ENCODE measurements around the gene LEP.

Gene LEP

DNA sequence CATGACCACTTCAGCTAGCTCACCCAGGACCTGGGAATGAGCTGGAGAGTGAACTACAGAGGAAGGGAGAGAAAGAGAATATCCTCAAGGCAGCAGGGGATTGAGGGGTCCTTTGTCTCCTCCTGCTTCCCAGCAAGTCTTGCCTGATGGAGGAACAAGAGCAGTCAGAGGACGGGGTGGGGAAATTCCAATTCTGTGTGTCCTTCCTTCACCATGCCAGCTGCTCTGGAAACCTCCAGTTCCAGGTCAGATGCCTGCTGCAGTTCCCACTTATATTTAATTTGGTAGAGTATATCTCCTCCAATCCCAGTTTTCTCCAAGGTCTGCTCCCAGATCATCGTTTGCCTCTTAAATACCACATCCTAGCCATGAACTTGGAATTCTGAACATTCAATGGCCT lies 21.4 kb upstream of the LEP start:
- Histone ChIP-seq H3K9ac (ENCODE audit: low read length) (no peak overlapping the region), H3K4me2 (ENCODE audit: low read length) (no peak overlapping the region), H3K56ac (ENCODE audit: low read length) (no peak overlapping the region), H3K4ac (ENCODE audit: low read depth, low read length) (no peak overlapping the region), H3K18ac (ENCODE audit: low read length) (no peak overlapping the region), H2AK5ac (ENCODE audit: low read length) (no peak overlapping the region), H3K79me2 (ENCODE audit: control insufficient read depth, insufficient read depth, low read length) (no peaks in the 10 kb centered on the region), H3K36me3 (ENCODE audit: control insufficient read depth, insufficient read depth, low read length) (no peaks in the 10 kb centered on the region), H3K4me1 (ENCODE audit: control insufficient read depth, low read depth, low read length) (peaks cover 2% of the 10 kb centered on the region), H2BK15ac (replicated peaks; ENCODE audit: low read depth) (no peak overlapping the region), H3K79me1 (ENCODE audit: low read length) (no peaks in the 10 kb centered on the region), H3K27ac (ENCODE audit: low read depth, low read length) (no peak overlapping the region), H2BK120ac (ENCODE audit: low read depth, low read length) (no peak overlapping the region), H4K8ac (ENCODE audit: low read depth, low read length) (no peak overlapping the region), H3K4me3 (ENCODE audit: low read length) (no peak overlapping the region), H3K23ac (ENCODE audit: low read length) (no peak overlapping the region), H2BK5ac (ENCODE audit: low read length) (no peak overlapping the region), H3K27me3 (ENCODE audit: insufficient read depth, low read length, poor library complexity) (no peaks in the 10 kb centered on the region), H4K5ac (ENCODE audit: low read length) (no peak overlapping the region)
- no CpG with 5 or more reads among the region's 2 CpGs for WGBS (ENCODE audit: extremely low coverage, insufficient coverage, low lambda C conversion rate)
- DNase-seq: no peak

DNA sequence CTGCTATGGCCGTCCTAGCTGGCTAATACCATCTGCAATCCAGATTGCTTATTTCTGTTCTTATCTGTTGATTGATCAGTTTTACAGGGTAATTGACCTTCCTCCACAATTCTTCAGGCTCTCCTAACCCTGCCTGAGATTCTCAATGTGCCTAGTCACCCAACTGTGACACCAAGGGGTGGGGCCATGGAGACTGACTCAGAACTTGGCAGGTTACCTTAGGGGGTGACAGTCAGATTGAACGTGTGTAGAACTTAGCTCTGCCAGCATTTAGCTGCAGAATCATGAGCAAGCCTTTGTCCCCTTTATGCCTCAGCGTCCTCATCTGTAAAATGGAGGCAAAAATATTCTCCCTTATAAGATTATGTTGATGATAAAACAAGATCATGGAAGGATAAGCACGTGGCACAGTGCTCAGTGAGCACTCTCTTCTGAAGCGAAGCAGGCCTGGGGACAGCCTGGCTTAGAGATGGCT lies 19.1 kb upstream of the LEP start:
- no peak overlapping the region for H3K27ac ChIP-seq (ENCODE audit: low read depth, low read length)
- H4K5ac ChIP-seq (ENCODE audit: low read length): no peak overlapping the region
- no peaks in the 10 kb centered on the region for H3K36me3 ChIP-seq (ENCODE audit: control insufficient read depth, insufficient read depth, low read length)
- H2BK5ac ChIP-seq (ENCODE audit: low read length): no peak overlapping the region
- no peak overlapping the region for H3K9ac ChIP-seq (ENCODE audit: low read length)
- H3K4me3 ChIP-seq (ENCODE audit: low read length): no peak overlapping the region
- H3K79me2 ChIP-seq (ENCODE audit: control insufficient read depth, insufficient read depth, low read length): no peaks in the 10 kb centered on the region
- no peak overlapping the region for H4K8ac ChIP-seq (ENCODE audit: low read depth, low read length)
- no peaks in the 10 kb centered on the region for H3K27me3 ChIP-seq (ENCODE audit: insufficient read depth, low read length, poor library complexity)
- no peak overlapping the region for H2BK15ac ChIP-seq (replicated peaks; ENCODE audit: low read depth)
- peak; percentile 57 for DNase-seq
- H2BK120ac ChIP-seq (ENCODE audit: low read depth, low read length): no peak overlapping the region
- no peak overlapping the region for H3K18ac ChIP-seq (ENCODE audit: low read length)
- H3K56ac ChIP-seq (ENCODE audit: low read length): no peak overlapping the region
- H3K4me2 ChIP-seq (ENCODE audit: low read length): no peak overlapping the region
- no peak overlapping the region for H2AK5ac ChIP-seq (ENCODE audit: low read length)
- no peak overlapping the region for H3K23ac ChIP-seq (ENCODE audit: low read length)
- no peak overlapping the region for H3K4ac ChIP-seq (ENCODE audit: low read depth, low read length)
- WGBS (ENCODE audit: extremely low coverage, insufficient coverage, low lambda C conversion rate): no CpG with 5 or more reads among the region's 5 CpGs
- H3K4me1 ChIP-seq (ENCODE audit: control insufficient read depth, low read depth, low read length): peaks cover 2% of the 10 kb centered on the region
- H3K79me1 ChIP-seq (ENCODE audit: low read length): no peaks in the 10 kb centered on the region

DNA sequence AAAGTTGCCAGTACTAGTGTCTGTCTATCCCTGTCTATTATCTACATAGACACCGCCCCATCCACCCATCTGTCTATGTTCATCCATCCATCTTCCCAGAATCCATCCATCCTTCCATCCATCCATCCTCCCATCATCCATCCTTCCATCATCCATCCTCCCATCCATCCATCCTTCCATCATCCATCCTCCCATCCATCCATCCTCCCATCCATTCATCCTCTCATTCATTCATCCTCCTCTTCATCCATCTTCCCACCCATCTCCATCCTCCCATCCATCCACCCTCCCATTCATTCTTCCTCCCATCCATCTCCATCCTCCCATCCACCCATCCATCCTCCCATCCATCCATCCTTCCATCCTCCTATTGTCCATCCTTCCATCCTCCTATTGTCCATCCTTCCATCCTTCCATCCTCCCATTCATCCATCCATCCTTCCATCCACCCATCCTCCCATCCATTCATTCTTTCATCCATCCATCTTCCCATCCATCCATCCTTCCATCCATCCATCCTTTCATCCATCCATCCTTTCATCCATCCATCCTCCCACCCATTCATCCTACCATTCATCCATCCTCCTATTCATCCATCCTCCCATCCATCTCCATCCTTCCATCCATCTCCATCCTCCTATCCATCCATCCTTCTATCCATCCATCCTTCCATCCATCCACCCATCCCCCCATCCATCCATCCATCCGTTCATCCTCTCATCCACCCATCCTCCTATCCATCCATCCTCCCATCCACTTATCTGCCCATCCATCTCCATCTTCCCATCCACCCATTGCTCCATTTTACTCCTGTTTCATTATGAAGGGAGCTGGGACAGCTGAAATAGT lies 14.7 kb upstream of the LEP start:
- DNase-seq: no peak
- H3K4ac ChIP-seq (ENCODE audit: low read depth, low read length): no peak overlapping the region
- H3K79me2 ChIP-seq (ENCODE audit: control insufficient read depth, insufficient read depth, low read length): no peaks in the 10 kb centered on the region
- H3K18ac ChIP-seq (ENCODE audit: low read length): no peak overlapping the region
- no peaks in the 10 kb centered on the region for H3K79me1 ChIP-seq (ENCODE audit: low read length)
- no peak overlapping the region for H3K9ac ChIP-seq (ENCODE audit: low read length)
- no peaks in the 10 kb centered on the region for H3K36me3 ChIP-seq (ENCODE audit: control insufficient read depth, insufficient read depth, low read length)
- no peak overlapping the region for H3K27ac ChIP-seq (ENCODE audit: low read depth, low read length)
- no peak overlapping the region for H3K4me2 ChIP-seq (ENCODE audit: low read length)
- no peak overlapping the region for H2AK5ac ChIP-seq (ENCODE audit: low read length)
- no peak overlapping the region for H2BK5ac ChIP-seq (ENCODE audit: low read length)
- H2BK120ac ChIP-seq (ENCODE audit: low read depth, low read length): no peak overlapping the region
- no peaks in the 10 kb centered on the region for H3K27me3 ChIP-seq (ENCODE audit: insufficient read depth, low read length, poor library complexity)
- peaks cover 2% of the 10 kb centered on the region for H3K4me1 ChIP-seq (ENCODE audit: control insufficient read depth, low read depth, low read length)
- H3K56ac ChIP-seq (ENCODE audit: low read length): no peak overlapping the region
- H4K5ac ChIP-seq (ENCODE audit: low read length): no peak overlapping the region
- H3K23ac ChIP-seq (ENCODE audit: low read length): no peak overlapping the region
- H3K4me3 ChIP-seq (ENCODE audit: low read length): no peak overlapping the region
- no peak overlapping the region for H4K8ac ChIP-seq (ENCODE audit: low read depth, low read length)
- H2BK15ac ChIP-seq (replicated peaks; ENCODE audit: low read depth): no peak overlapping the region
- WGBS (ENCODE audit: extremely low coverage, insufficient coverage, low lambda C conversion rate): 100% methylated on average over 1 of the region's 2 CpGs

DNA sequence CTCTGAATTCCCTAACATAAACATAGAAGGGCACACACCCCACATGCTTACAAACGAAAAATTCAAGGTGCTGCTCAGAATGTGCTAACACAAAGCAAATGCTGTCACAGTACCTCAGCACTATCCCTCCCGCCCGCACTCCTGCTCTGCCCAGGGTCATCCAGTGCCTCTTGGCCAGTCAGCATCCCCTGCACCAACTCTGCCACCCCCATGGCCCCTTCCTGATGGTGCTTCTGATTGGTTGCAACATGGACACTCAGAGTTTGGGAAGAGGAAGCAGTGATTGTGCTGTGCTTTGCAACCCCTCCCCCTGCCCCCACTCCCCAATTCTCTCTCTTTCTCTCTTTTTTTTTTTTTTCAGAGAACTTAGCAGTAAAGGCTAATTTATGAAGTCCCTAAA lies 13.8 kb upstream of the LEP start:
- Histone ChIP-seq H3K36me3 (ENCODE audit: control insufficient read depth, insufficient read depth, low read length) (no peaks in the 10 kb centered on the region), H4K5ac (ENCODE audit: low read length) (no peak overlapping the region), H2AK5ac (ENCODE audit: low read length) (no peak overlapping the region), H3K4me1 (ENCODE audit: control insufficient read depth, low read depth, low read length) (no peaks in the 10 kb centered on the region), H2BK15ac (replicated peaks; ENCODE audit: low read depth) (no peak overlapping the region), H3K18ac (ENCODE audit: low read length) (no peak overlapping the region), H2BK120ac (ENCODE audit: low read depth, low read length) (no peak overlapping the region), H3K79me2 (ENCODE audit: control insufficient read depth, insufficient read depth, low read length) (no peaks in the 10 kb centered on the region), H3K23ac (ENCODE audit: low read length) (no peak overlapping the region), H3K79me1 (ENCODE audit: low read length) (no peaks in the 10 kb centered on the region), H2BK5ac (ENCODE audit: low read length) (no peak overlapping the region), H3K27ac (ENCODE audit: low read depth, low read length) (no peak overlapping the region), H4K8ac (ENCODE audit: low read depth, low read length) (no peak overlapping the region), H3K9ac (ENCODE audit: low read length) (no peak overlapping the region), H3K27me3 (ENCODE audit: insufficient read depth, low read length, poor library complexity) (no peaks in the 10 kb centered on the region), H3K4me2 (ENCODE audit: low read length) (no peak overlapping the region), H3K4ac (ENCODE audit: low read depth, low read length) (no peak overlapping the region), H3K56ac (ENCODE audit: low read length) (no peak overlapping the region), H3K4me3 (ENCODE audit: low read length) (no peak overlapping the region)
- WGBS (ENCODE audit: extremely low coverage, insufficient coverage, low lambda C conversion rate): no CpG with 5 or more reads among the region's 3 CpGs
- no peak for DNase-seq

DNA sequence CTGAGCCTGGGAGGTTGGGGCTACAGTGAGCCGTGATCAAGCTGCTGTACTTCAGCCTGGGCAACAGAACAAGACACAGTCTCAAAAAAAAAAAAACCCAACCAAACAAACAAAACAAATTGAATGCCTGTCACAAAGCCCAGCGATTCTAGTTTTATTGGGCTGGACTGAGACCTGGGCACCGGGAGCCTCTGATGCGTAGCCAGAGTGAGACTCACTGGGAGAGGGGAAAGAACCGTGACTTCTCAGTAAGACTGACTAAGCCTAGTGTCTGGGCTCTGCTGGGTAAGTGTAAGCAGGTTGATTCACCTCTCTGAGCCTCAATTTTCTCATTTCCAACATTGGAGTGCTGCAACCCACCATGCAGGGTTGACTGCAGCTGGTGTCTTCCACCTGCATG lies 10.1 kb upstream of the LEP start:
- Histone ChIP-seq H2BK120ac (ENCODE audit: low read depth, low read length) (no peak overlapping the region), H3K56ac (ENCODE audit: low read length) (no peak overlapping the region), H3K79me2 (ENCODE audit: control insufficient read depth, insufficient read depth, low read length) (no peaks in the 10 kb centered on the region), H4K8ac (ENCODE audit: low read depth, low read length) (no peak overlapping the region), H2AK5ac (ENCODE audit: low read length) (no peak overlapping the region), H3K4me1 (ENCODE audit: control insufficient read depth, low read depth, low read length) (peaks cover 2% of the 10 kb centered on the region), H4K5ac (ENCODE audit: low read length) (no peak overlapping the region), H3K9ac (ENCODE audit: low read length) (no peak overlapping the region), H2BK5ac (ENCODE audit: low read length) (no peak overlapping the region), H2BK15ac (replicated peaks; ENCODE audit: low read depth) (no peak overlapping the region), H3K36me3 (ENCODE audit: control insufficient read depth, insufficient read depth, low read length) (no peaks in the 10 kb centered on the region), H3K4me2 (ENCODE audit: low read length) (no peak overlapping the region), H3K27ac (ENCODE audit: low read depth, low read length) (no peak overlapping the region), H3K79me1 (ENCODE audit: low read length) (no peaks in the 10 kb centered on the region), H3K4ac (ENCODE audit: low read depth, low read length) (no peak overlapping the region), H3K23ac (ENCODE audit: low read length) (no peak overlapping the region), H3K18ac (ENCODE audit: low read length) (no peak overlapping the region), H3K4me3 (ENCODE audit: low read length) (no peak overlapping the region), H3K27me3 (ENCODE audit: insufficient read depth, low read length, poor library complexity) (no peaks in the 10 kb centered on the region)
- no peak for DNase-seq
- WGBS (ENCODE audit: extremely low coverage, insufficient coverage, low lambda C conversion rate): no CpG with 5 or more reads among the region's 5 CpGs

DNA sequence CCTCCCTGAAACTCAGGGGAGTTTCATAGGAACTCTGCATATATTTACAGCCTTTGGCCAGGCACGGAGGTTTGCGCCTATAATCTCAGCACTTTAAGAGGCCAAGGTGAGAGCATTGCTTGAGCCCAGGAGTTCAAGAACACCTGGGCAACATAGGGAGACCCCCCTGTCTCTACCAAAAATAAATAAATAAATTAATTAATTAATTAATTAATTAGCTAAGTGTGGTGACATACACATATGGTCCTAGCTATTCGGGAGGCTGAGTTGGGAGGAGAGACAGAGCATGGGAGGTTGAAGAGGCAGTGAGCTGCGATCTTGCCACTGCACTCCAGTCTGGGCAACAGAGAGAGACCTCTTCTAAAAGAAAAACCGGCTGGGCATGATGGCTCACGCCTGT lies 9.4 kb upstream of the LEP start:
- Histone ChIP-seq H2AK5ac (ENCODE audit: low read length) (no peak overlapping the region), H3K27ac (ENCODE audit: low read depth, low read length) (no peak overlapping the region), H2BK120ac (ENCODE audit: low read depth, low read length) (no peak overlapping the region), H3K4ac (ENCODE audit: low read depth, low read length) (no peak overlapping the region), H3K18ac (ENCODE audit: low read length) (no peak overlapping the region), H3K9ac (ENCODE audit: low read length) (no peak overlapping the region), H2BK15ac (replicated peaks; ENCODE audit: low read depth) (no peak overlapping the region), H3K79me2 (ENCODE audit: control insufficient read depth, insufficient read depth, low read length) (no peaks in the 10 kb centered on the region), H4K8ac (ENCODE audit: low read depth, low read length) (no peak overlapping the region), H3K36me3 (ENCODE audit: control insufficient read depth, insufficient read depth, low read length) (no peaks in the 10 kb centered on the region), H3K79me1 (ENCODE audit: low read length) (no peaks in the 10 kb centered on the region), H3K27me3 (ENCODE audit: insufficient read depth, low read length, poor library complexity) (no peaks in the 10 kb centered on the region), H3K4me1 (ENCODE audit: control insufficient read depth, low read depth, low read length) (peaks cover 2% of the 10 kb centered on the region), H2BK5ac (ENCODE audit: low read length) (no peak overlapping the region), H3K23ac (ENCODE audit: low read length) (no peak overlapping the region), H4K5ac (ENCODE audit: low read length) (no peak overlapping the region), H3K4me3 (ENCODE audit: low read length) (no peak overlapping the region), H3K4me2 (ENCODE audit: low read length) (no peak overlapping the region), H3K56ac (ENCODE audit: low read length) (no peak overlapping the region)
- no peak for DNase-seq
- no CpG with 5 or more reads among the region's 6 CpGs for WGBS (ENCODE audit: extremely low coverage, insufficient coverage, low lambda C conversion rate)
